ENCODE results near the gene PDE11A.

Gene PDE11A

GRCh38 chr2:178075006-178075326, 2.4 kb upstream of the PDE11A start:
- Histone ChIP-seq H3K79me2 (ENCODE audit: insufficient read depth, low read length) (no peaks in the 10 kb centered on the region), H3K27me3 (ENCODE audit: insufficient read depth, low read length, poor library complexity) (peaks cover 13% of the 10 kb centered on the region), H3K9me3 (ENCODE audit: insufficient read depth, low read length, severe bottlenecking) (no peaks in the 10 kb centered on the region), H3K4me2 (ENCODE audit: insufficient read depth, low read length) (no peak overlapping the region), H2AFZ (ENCODE audit: low read depth, low read length) (no peak overlapping the region), H3K4me3 (ENCODE audit: low read depth in 1 of 2, low read length in 2 of 2) (no peak overlapping the region), H3K9ac (ENCODE audit: low read depth, low read length) (no peak overlapping the region), H3K27ac (ENCODE audit: low read length) (no peak overlapping the region), H3K4me1 (ENCODE audit: insufficient read depth, low read length) (no peaks in the 10 kb centered on the region), H4K20me1 (ENCODE audit: insufficient read depth, low read length) (no peaks in the 10 kb centered on the region), H3K36me3 (ENCODE audit: insufficient read depth, low read length) (no peaks in the 10 kb centered on the region)
- ATAC-seq (ENCODE audit: insufficient read depth, low read depth) (no peak), DNase-seq (no peak)
- TF ChIP-seq CTCF (IDR thresholded peaks at IDR 0.05; ENCODE audit: borderline replicate concordance, extremely low read depth, low read length, poor library complexity, severe bottlenecking) (no peak), EZH2 (IDR thresholded peaks at IDR 0.05; ENCODE audit: borderline replicate concordance, low read depth, low read length, severe bottlenecking) (no peak)

- Histone ChIP-seq H4K20me1 (ENCODE audit: insufficient read depth, low read length) (no peaks in the 10 kb centered on the region), H3K36me3 (ENCODE audit: insufficient read depth, low read length) (no peaks in the 10 kb centered on the region), H3K4me1 (ENCODE audit: insufficient read depth, low read length) (no peaks in the 10 kb centered on the region), H3K4me3 (ENCODE audit: low read depth in 1 of 2, low read length in 2 of 2) (no peak overlapping the region), H2AFZ (ENCODE audit: low read depth, low read length) (no peak overlapping the region), H3K9ac (ENCODE audit: low read depth, low read length) (no peak overlapping the region), H3K79me2 (ENCODE audit: insufficient read depth, low read length) (no peaks in the 10 kb centered on the region), H3K4me2 (ENCODE audit: insufficient read depth, low read length) (no peak overlapping the region), H3K27me3 (ENCODE audit: insufficient read depth, low read length, poor library complexity) (peaks cover 13% of the 10 kb centered on the region), H3K9me3 (ENCODE audit: insufficient read depth, low read length, severe bottlenecking) (no peaks in the 10 kb centered on the region), H3K27ac (ENCODE audit: low read length) (no peak overlapping the region)
- DNase-seq (no peak), ATAC-seq (ENCODE audit: insufficient read depth, low read depth) (no peak)
- TF ChIP-seq EZH2 (IDR thresholded peaks at IDR 0.05; ENCODE audit: borderline replicate concordance, low read depth, low read length, severe bottlenecking), result no peak
- TF ChIP-seq CTCF (IDR thresholded peaks at IDR 0.05; ENCODE audit: borderline replicate concordance, extremely low read depth, low read length, poor library complexity, severe bottlenecking), result no peak
Observed at GRCh38 chr2:178074123-178075005, 1.8 kb upstream of the PDE11A start.

- Histone ChIP-seq H3K4me2 (ENCODE audit: insufficient read depth, low read length) (no peak overlapping the region), H3K27ac (ENCODE audit: low read length) (no peak overlapping the region)
Observed at GRCh38 chr2:178072000-178072382, 586 bp downstream of the PDE11A start.

More at GRCh38 chr2:178072000-178072382, 586 bp downstream of the PDE11A start:
- H3K36me3 ChIP-seq (ENCODE audit: insufficient read depth, low read length), result no peaks in the 10 kb centered on the region
- no peaks in the 10 kb centered on the region for H3K9me3 ChIP-seq (ENCODE audit: insufficient read depth, low read length, severe bottlenecking)
- ATAC-seq (ENCODE audit: insufficient read depth, low read depth), result no peak
- H3K79me2 ChIP-seq (ENCODE audit: insufficient read depth, low read length), result no peaks in the 10 kb centered on the region
- H3K4me1 ChIP-seq (ENCODE audit: insufficient read depth, low read length), result no peaks in the 10 kb centered on the region
- no peak overlapping the region for H2AFZ ChIP-seq (ENCODE audit: low read depth, low read length)
- DNase-seq, result no peak
- no peak overlapping the region for H3K9ac ChIP-seq (ENCODE audit: low read depth, low read length)
- peaks cover 16% of the 10 kb centered on the region for H3K27me3 ChIP-seq (ENCODE audit: insufficient read depth, low read length, poor library complexity)
- H3K4me3 ChIP-seq (ENCODE audit: low read depth in 1 of 2, low read length in 2 of 2), result no peak overlapping the region
- TF ChIP-seq EZH2 (IDR thresholded peaks at IDR 0.05; ENCODE audit: borderline replicate concordance, low read depth, low read length, severe bottlenecking), result no peak
- TF ChIP-seq CTCF (IDR thresholded peaks at IDR 0.05; ENCODE audit: borderline replicate concordance, extremely low read depth, low read length, poor library complexity, severe bottlenecking), result no peak
- H4K20me1 ChIP-seq (ENCODE audit: insufficient read depth, low read length), result no peaks in the 10 kb centered on the region

All from DND-41 (cell line).